HepG2 (cell line): ENCODE results near the gene TMEM107. TPM values are rescaled to one million over a fixed set of nuclear protein-coding genes. Genes with fewer than 3 reads are reported as not detected.
A peak's percentile ranks its signal among the peaks of the same experiment; 100 is the strongest.

Experiments
- ATAC-seq: fragments of 200-7000 bp; cut with Tn5 transposase; 3 replicates; pipeline ENCODE4 v1.9.1; 2020; ENCODE audit warnings: mild to moderate bottlenecking, moderate library complexity
- BruUV-seq: library from RNA; stranded (reverse); fragments of 400-500 nt; replicated peaks from 2 replicates; lab custom pipeline; 2021; lab: Mats Ljungman, UMichigan
- CTCF ChIA-PET: fragments of 300-600 bp; formaldehyde crosslinking; extraction: SDS; loops from one replicate; lab custom pipeline; 2021; ENCODE audit warnings: low total read pairs, inconsistent platforms, low intra/inter-chr PET ratio; lab: Yijun Ruan, JAX
- POLR2A ChIA-PET: fragments of 350-600 bp; sonication (Branson Sonifier 250); formaldehyde crosslinking; loops from one replicate; lab custom pipeline; 2020; ENCODE audit warnings: antibody characterized with exemption, inconsistent platforms; lab: Yijun Ruan, JAX
- DNase-seq: peaks from one replicate; pipeline ENCODE4 v3.0.0-alpha.2; 2015; ENCODE audit warnings: low spot score
- FAIRE-seq: peaks from 3 replicates; lab custom pipeline; 2011; peaks lifted over from hg19 to GRCh38; lab: Jason Lieb, UNC
- H2AFZ ChIP-seq: one replicate; pipeline ENCODE4 v1.6.1; 2011; ENCODE audit warnings: low read length, inconsistent platforms
- H3K27ac ChIP-seq: fragments of 300-600 bp; 3 replicates; pipeline ENCODE4 v1.8.0; 2011; ENCODE audit warnings: mixed run types, mild to moderate bottlenecking, mixed read lengths, low read length, inconsistent platforms; ENCODE audit not compliant: insufficient read depth; ENCODE audit errors: extremely low read length
- H3K27me3 ChIP-seq, 2 experiments: fragments of 200-600 bp in 1 of 2; 2 replicates in 1 of 2; 3 replicates in 1 of 2; pipeline versions ENCODE4 v1.6.0 to v1.8.0; 2011; ENCODE audit warnings: low read length in 2 of 2, mild to moderate bottlenecking in 2 of 2, moderate library complexity in 2 of 2, inconsistent platforms in 1 of 2; ENCODE audit not compliant: insufficient read depth in 2 of 2, control insufficient read depth in 1 of 2
- H3K36me3 ChIP-seq, 2 experiments: fragments of 200-600 bp in 1 of 2; replicated peaks in 1 of 2; 2 replicates in 1 of 2; 3 replicates in 1 of 2; pipeline versions ENCODE4 v1.5.1 to v1.8.0; 2011; ENCODE audit warnings: low read length in 2 of 2, inconsistent platforms in 1 of 2; ENCODE audit not compliant: insufficient read depth in 2 of 2, control insufficient read depth in 1 of 2
- H3K4me1 ChIP-seq: 2 replicates; pipeline ENCODE4 v1.5.1; 2012; ENCODE audit warnings: low read length, inconsistent platforms; ENCODE audit not compliant: insufficient read depth
- H3K4me2 ChIP-seq: 2 replicates; pipeline ENCODE4 v1.6.0; 2011; ENCODE audit warnings: low read depth, low read length, inconsistent platforms
- H3K4me3 ChIP-seq, 3 experiments: fragments of 200-600 bp in 1 of 3; sonication (generic), shearing (Covaris generic) in 1 of 3; replicated peaks in 1 of 3; 2 replicates each; pipeline ENCODE4 v1.5.1; 2011 to 2016; ENCODE audit warnings: low read length in 3 of 3, inconsistent platforms in 2 of 3, low read depth in 2 of 3, mild to moderate bottlenecking in 2 of 3, control low read depth in 1 of 3, mixed read lengths in 1 of 3; ENCODE audit not compliant: insufficient read depth in 1 of 3
- H3K79me2 ChIP-seq: one replicate; pipeline ENCODE4 v1.6.1; 2011; ENCODE audit warnings: low read length, inconsistent platforms; ENCODE audit not compliant: insufficient read depth
- H3K9ac ChIP-seq: 2 replicates; pipeline ENCODE4 v1.6.0; 2011; ENCODE audit warnings: mild to moderate bottlenecking, low read depth, low read length, inconsistent platforms; ENCODE audit not compliant: insufficient read depth
- H3K9me3 ChIP-seq: 2 replicates; pipeline ENCODE4 v1.5.1; 2012; ENCODE audit warnings: mild to moderate bottlenecking, low read length
- H4K20me1 ChIP-seq: 2 replicates; pipeline ENCODE4 v1.6.0; 2011; ENCODE audit warnings: inconsistent platforms, mild to moderate bottlenecking, low read length, moderate library complexity; ENCODE audit not compliant: insufficient read depth
- BHLHE40 ChIP-seq: IDR thresholded peaks from 2 replicates; pipeline ENCODE4 v1.6.1; 2011; ENCODE audit warnings: low read length, improper control_type of control experiment
- CHD4 ChIP-seq: fragments of 200-600 bp; sonication (generic); IDR thresholded peaks from 2 replicates; pipeline ENCODE4 v1.7.0; 2017; ENCODE audit warnings: mild to moderate bottlenecking, low read length, borderline replicate concordance
- EEA1 ChIP-seq: sonication (generic); formaldehyde crosslinking; IDR thresholded peaks from 2 replicates; pipeline ENCODE4 v1.5.1; 2020; ENCODE audit warnings: mild to moderate bottlenecking, missing genetic modification reagents, borderline replicate concordance
- KDM5B ChIP-seq: sonication (generic); formaldehyde crosslinking; IDR thresholded peaks from 2 replicates; pipeline ENCODE4 v1.4.0; 2020; ENCODE audit warnings: missing genetic modification reagents, mild to moderate bottlenecking, borderline replicate concordance
- NCOA5 ChIP-seq: sonication (generic); formaldehyde crosslinking; IDR thresholded peaks from 2 replicates; pipeline ENCODE4 v1.4.0; 2020; ENCODE audit warnings: missing genetic modification reagents
- PITX1 ChIP-seq: sonication (generic); formaldehyde crosslinking; IDR thresholded peaks from 2 replicates; pipeline ENCODE4 v1.5.1; 2020; ENCODE audit warnings: mild to moderate bottlenecking, missing genetic modification reagents
- RELA ChIP-seq: sonication (generic); formaldehyde crosslinking; IDR thresholded peaks from 2 replicates; pipeline ENCODE4 v1.4.0; 2020; ENCODE audit warnings: missing genetic modification reagents
- ZFP1 ChIP-seq: IDR thresholded peaks from 2 replicates; pipeline ENCODE4 v1.6.1; 2016
- ZNF121 ChIP-seq: sonication (generic); formaldehyde crosslinking; IDR thresholded peaks from 2 replicates; pipeline ENCODE4 v1.5.0; 2020; ENCODE audit warnings: mild to moderate bottlenecking, missing genetic modification reagents
- ZNF260 ChIP-seq: sonication (generic); formaldehyde crosslinking; IDR thresholded peaks from 2 replicates; pipeline ENCODE4 v1.4.0; 2020; ENCODE audit warnings: missing genetic modification reagents, low read depth, mild to moderate bottlenecking, borderline replicate concordance
- ZNF546 ChIP-seq: sonication (generic); formaldehyde crosslinking; conservative IDR thresholded peaks from 2 replicates; pipeline ENCODE4 v1.8.1; 2023; ENCODE audit warnings: mild to moderate bottlenecking, missing genetic modification reagents
- ZNF569 ChIP-seq: sonication (generic); formaldehyde crosslinking; IDR thresholded peaks from 2 replicates; pipeline ENCODE4 v1.5.0; 2020; ENCODE audit warnings: mild to moderate bottlenecking, missing genetic modification reagents, moderate library complexity, borderline replicate concordance
- ZNF800 ChIP-seq: sonication (generic); formaldehyde crosslinking; IDR thresholded peaks from 2 replicates; pipeline ENCODE4 v1.4.0; 2020; ENCODE audit warnings: missing genetic modification reagents
- WGBS: methylation state at CpG from one replicate; pipeline ENCODE4 v1.1.6; 2017; ENCODE audit warnings: low lambda C conversion rate; 5-methylcytosine and 5-hydroxymethylcytosine counted together
- in situ Hi-C: cut with HindIII; loops from 2 replicates; pipeline ENCODE4 v1.10.0; 2017; ENCODE audit warnings: low pct_unique_long_range_greater_than_20kb; ENCODE audit not compliant: extremely low pct_ligation_motif_present
- intact Hi-C: fragments of 100-400 bp; cut with micrococcal nuclease; formaldehyde crosslinking; loops from one replicate; pipeline ENCODE4 v1.10.0; 2022; ENCODE audit not compliant: unreplicated experiment
- polyA plus RNA-seq, 8 experiments: library from polyadenylated mRNA; depleted of rRNA in 3 of 8; stranded (reverse) in 7 of 8; unstranded in 1 of 8; fragments of >200 nt; fragmentation: Illumina TruSeq in 4 of 8; extraction: Trizol in 4 of 8; gene quantifications; 2 replicates each; pipeline versions ENCODE4 v1.2.1 to v1.2.3, GENCODE V29; 2011 to 2016; ENCODE audit warnings: low read depth in 4 of 8, missing spikeins in 1 of 8, mixed read lengths in 1 of 8; ENCODE audit not compliant: insufficient read depth in 1 of 8
- total RNA-seq, 5 experiments: library from RNA; depleted of rRNA; stranded (reverse); fragments of >200 nt; fragmentation: Illumina TruSeq; extraction: Trizol; gene quantifications; 2 replicates each; pipeline ENCODE4 v1.2.3, GENCODE V29; 2016; ENCODE audit warnings: low read depth in 1 of 5
- TF ChIP-seq, protein P1 (sequence below): sonication (generic); formaldehyde crosslinking; IDR thresholded peaks from 2 replicates; pipeline ENCODE4 v1.4.0; 2020; ENCODE audit warnings: mild to moderate bottlenecking, missing genetic modification reagents
- TF ChIP-seq, protein P2 (sequence below): conservative IDR thresholded peaks from 2 replicates; pipeline ENCODE4 v1.6.1; 2018; ENCODE audit warnings: missing genetic modification reagents

Gene TMEM107
- total and polyA plus RNA-seq, 2 of the 13 experiments (the other 11 are each of a cell fraction or from before 2014, with no cell fraction given) = 7.2 to 15.3 TPM

GRCh38 chr17:8131844-8132441, 44.2 kb downstream of the TMEM107 start:
- ATAC-seq (no peak), FAIRE-seq (no peak)
- in situ Hi-C loops = no loop called here

More at GRCh38 chr17:8131844-8132441, 44.2 kb downstream of the TMEM107 start:
- no peak overlapping the region for H2AFZ ChIP-seq
- BruUV-seq = no TSS peak
- no peak for DNase-seq
- no peak for TF ChIP-seq ZNF569 (CRISPR knock-in tag)
- no peak for TF ChIP-seq ZNF546
- TF ChIP-seq RELA (CRISPR knock-in tag) = no peak
- TF ChIP-seq CHD4 = no peak
- TF ChIP-seq EEA1 = no peak
- TF ChIP-seq KDM5B (CRISPR knock-in tag) = no peak
- TF ChIP-seq ZNF121 (CRISPR knock-in tag) = peak; percentile 61
- TF ChIP-seq, protein P1, sequence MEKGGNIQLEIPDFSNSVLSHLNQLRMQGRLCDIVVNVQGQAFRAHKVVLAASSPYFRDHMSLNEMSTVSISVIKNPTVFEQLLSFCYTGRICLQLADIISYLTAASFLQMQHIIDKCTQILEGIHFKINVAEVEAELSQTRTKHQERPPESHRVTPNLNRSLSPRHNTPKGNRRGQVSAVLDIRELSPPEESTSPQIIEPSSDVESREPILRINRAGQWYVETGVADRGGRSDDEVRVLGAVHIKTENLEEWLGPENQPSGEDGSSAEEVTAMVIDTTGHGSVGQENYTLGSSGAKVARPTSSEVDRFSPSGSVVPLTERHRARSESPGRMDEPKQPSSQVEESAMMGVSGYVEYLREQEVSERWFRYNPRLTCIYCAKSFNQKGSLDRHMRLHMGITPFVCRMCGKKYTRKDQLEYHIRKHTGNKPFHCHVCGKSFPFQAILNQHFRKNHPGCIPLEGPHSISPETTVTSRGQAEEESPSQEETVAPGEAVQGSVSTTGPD = no peak
- TF ChIP-seq, protein P2, sequence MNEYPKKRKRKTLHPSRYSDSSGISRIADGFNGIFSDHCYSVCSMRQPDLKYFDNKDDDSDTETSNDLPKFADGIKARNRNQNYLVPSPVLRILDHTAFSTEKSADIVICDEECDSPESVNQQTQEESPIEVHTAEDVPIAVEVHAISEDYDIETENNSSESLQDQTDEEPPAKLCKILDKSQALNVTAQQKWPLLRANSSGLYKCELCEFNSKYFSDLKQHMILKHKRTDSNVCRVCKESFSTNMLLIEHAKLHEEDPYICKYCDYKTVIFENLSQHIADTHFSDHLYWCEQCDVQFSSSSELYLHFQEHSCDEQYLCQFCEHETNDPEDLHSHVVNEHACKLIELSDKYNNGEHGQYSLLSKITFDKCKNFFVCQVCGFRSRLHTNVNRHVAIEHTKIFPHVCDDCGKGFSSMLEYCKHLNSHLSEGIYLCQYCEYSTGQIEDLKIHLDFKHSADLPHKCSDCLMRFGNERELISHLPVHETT = no peak
- no peak for TF ChIP-seq NCOA5 (CRISPR knock-in tag)
- no peak for TF ChIP-seq ZFP1
- no peak for TF ChIP-seq ZNF800
- 0 out of 2 replicates have a peak, but pooled peaks have one; percentile 20 for TF ChIP-seq BHLHE40
- TF ChIP-seq PITX1 (CRISPR knock-in tag) = no peak
- TF ChIP-seq ZNF260 (CRISPR knock-in tag) = no peak
- TF ChIP-seq, all 625 proteins: peak for 2
- Histone ChIP-seq H3K9me3 (no peaks in the 10 kb centered on the region), H3K4me3 (no peak overlapping the region), H3K9ac (no peak overlapping the region), H3K79me2 (no peaks in the 10 kb centered on the region), H3K36me3 (no peaks in the 10 kb centered on the region), H3K4me1 (peaks cover 29% of the 10 kb centered on the region), H4K20me1 (no peaks in the 10 kb centered on the region), H3K27me3 (peaks cover 0 to 12% of the 10 kb centered on the region in 2 experiments; a peak in 1 of 5 replicates), H3K4me2 (no peak overlapping the region), H3K27ac (no peak overlapping the region)
- CTCF ChIA-PET = no interaction called here
- POLR2A ChIA-PET = no interaction called here
- 17% methylated on average over 3 of the region's 3 CpGs for WGBS
- intact Hi-C loops = no loop called here
